ENCODE measurements around the gene MAML3.

- TF ChIP-seq POLR2A (IDR thresholded peaks at IDR 0.05): no peak
- TF ChIP-seq POLR2AphosphoS5 (IDR thresholded peaks at IDR 0.05): no peak
- TF ChIP-seq CTCF (IDR thresholded peaks at IDR 0.05): no peak
- no peak for TF ChIP-seq EP300 (IDR thresholded peaks at IDR 0.05)
Measured at GRCh38 chr4:140094438-140095420, 59.3 kb downstream of the MAML3 start.
